SW480 (cell line): ENCODE data around the gene LILRA2.
"Not testable (repeated sequence)": the region's sequence is repeated elsewhere in the genome, so short reads cannot be mapped to it uniquely, and the experiment has no call there.

Experiments used
- DNase-seq: peaks from one replicate; pipeline ENCODE4 v3.0.0-alpha.2; 2016; ENCODE audit warnings: low spot score

The LILRA2 gene

DNA sequence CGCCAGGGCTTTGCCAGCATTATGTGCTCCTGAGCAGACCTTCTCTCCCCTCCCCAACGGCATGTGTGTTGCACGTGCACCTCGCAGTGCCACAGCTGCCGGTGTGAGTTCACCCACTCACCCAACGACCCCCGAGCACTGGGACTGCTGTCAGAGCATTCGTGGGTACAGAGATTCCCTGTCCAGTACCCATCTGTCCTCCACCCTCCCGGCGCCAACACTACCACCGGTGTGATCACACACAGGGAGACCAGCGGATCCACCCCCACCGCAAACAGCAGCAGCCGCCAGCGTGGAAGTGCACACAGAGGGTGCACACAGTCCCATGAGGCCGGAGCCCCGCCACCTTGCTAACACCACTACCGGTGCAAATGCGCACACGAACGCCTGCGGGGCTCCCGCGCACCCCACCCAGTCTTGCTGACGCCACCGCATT is 35.8 kb downstream of the LILRA2 start:
- DNase-seq, result no peak

DNA sequence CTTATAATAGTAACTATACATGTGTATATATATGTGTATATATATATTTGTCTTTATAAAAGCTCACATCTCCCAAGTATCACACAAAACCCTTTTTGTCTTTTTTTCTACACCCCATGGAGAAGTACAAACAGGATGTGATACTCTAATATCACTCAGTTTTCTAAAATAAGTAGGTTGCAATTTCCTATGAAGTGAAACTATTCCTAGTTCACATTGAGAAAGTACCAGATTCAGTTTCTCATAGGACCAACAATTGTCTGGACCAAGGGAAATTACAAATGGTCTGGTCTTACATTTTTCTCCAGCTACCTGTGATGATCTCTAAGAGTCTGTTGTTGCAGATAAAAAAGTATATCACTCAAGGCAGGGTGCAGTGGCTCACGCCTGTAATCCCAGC is 38.8 kb downstream of the LILRA2 start:
- DNase-seq, result no peak

DNA sequence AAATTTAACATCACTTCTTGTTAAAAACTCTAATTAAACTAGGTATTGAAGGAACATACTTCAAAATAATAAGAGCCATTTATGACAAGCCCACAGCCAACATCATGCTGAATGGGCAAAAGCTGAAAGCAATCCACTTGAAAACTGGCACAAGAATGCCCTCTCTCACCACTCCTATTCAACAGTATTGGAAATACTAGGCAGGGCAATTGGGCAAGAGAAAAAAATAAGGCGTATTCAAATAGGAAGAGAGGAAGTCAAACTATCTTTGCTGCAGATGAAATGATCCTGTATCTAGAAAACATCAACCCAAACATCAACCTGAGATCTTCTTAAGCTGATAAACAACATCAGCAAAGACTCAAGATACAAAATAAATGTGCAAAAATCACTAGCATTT is 41.1 kb downstream of the LILRA2 start:
- DNase-seq, result no peak

DNA sequence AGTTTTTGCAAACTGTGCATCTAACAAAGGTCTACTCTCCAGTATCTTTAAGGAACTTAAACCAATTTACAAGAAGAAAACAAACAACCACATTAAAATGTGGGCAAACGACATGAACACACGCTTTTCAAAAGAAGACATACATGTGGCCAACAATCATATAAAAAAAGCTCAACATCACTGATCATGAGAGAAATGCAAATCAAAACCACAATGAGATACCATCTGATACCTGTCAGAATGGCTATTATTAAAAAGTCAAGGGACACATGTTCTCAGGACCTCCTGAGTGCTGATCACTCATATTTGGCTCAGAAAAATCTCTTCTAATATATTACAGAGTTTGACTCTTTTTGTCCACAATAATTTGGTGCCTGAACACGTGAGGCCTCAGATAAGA is 42.5 kb downstream of the LILRA2 start:
- no peak for DNase-seq

- no peak for DNase-seq
These were observed 43.4 kb downstream of the LILRA2 start for GRCh38 chr19:54616821-54617560.

GRCh38 chr19:54620464-54620863 is 46.9 kb downstream of the LILRA2 start:
- no peak for DNase-seq

DNA sequence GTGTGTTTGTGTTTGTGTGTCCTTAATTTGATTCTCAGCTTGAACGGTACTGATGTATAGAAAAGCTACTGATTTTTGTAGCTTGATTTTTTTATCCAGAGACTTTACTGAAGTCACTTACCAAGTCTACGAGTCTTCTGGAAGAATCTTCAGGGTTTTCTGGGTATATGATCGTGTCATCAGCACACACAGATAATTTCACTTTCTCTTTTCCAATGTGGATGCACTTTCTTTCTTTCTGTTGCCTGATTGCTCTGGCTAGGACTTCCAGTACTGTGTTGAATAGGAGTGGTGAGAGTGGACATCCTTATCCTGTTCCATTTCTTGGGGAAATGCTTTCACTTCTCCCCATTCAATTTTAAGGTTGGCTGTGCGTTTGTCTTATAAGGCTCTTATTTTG is 48.8 kb downstream of the LILRA2 start:
- no peak for DNase-seq

DNA sequence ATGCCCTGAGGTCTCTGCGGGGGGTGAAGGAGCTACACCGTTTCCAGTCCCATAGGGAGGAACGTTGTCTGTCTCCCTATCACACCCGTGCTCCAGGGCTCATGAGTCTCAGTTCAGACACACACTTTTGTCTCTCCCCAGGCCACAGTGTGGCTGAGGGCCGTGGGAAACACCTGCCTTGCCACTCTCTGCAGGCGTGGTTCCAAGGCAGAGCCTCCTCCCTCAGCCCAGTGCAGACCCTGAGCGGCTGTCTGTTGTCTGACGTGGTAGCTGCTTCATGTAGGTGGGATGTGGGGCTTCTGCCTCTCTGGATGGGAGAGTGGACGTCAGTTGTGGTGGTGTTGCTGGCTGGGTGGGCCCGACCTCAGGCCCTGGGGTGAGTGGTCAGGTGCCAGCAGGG is 50.6 kb downstream of the LILRA2 start:
- not testable (repeated sequence) for DNase-seq

DNA sequence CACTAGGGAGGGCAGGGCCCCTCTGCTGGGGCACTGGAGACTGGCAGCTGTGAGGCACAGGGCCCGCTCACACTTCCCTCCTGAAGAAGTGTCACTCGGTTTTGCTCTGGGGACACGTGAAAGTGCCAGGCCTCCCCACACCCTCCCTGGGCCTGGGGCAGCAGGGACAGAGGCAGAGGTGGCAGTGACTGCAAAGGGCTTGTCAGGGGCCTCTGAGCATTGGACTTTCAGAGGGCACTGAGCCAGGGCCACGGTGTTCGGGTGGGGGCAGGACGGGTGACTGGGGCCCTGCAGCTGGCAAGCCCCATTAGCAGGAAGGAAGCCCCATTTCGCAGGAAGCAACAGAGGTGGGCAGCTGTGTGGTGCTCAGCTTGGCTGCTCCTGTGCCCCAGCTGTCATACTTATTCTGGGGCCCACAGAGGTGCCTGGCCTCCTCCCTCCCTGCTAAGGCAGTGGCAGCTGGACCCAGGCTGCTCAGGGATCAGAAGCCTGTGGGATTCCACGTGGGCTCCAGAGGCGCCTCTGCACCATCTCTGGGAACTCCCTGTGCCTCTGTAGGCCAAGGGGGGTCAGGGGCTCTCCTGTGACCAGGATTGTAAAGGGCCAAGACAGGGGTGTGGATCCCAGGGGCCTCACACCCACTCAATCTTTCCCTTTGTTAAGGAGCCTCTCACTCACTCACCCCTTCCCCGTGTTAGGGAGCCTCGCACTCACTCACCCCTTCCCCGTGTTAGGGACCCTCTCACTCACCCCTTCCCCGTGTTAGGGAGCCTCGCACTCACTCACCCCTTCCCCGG is 51.5 kb downstream of the LILRA2 start:
- not testable (repeated sequence) for DNase-seq

DNA sequence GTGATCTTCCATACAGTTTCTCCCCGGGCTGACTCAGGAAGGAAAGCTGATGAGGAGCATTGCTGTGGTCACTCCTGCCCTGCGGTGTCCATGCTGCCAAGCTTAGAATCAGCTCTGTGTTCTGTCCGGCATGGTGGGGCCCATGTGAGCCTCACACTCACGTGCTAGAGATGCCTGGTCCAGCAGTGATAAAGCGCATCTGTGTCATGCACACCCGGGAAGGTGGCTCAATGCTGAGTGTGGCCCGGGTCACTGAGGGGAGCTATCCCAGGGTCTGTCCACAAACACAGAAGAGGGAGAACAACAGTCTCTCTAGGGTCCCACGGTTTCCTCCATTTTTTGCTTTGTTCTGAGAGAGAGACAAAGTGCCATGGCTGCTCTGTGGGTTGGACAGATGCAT is 53.2 kb downstream of the LILRA2 start:
- no peak for DNase-seq

DNA sequence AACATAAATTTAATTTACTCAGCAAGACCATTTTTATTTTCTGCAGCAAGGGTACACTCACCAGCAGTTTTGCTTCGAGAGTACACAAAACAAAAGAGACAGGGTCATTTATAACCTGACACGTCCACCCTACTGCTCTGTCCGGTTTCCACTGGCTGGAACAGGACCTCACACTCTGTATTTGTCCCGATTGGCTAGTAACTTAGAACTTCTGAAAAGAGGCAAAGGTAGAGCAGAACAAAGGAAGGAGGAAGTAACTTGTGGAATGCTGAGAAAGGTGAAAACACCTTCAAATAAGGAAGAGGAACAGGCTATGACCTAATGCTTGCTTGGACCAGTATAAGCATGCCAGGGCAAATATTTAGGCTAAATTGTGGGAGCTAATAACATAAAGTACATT is 54.3 kb downstream of the LILRA2 start:
- DNase-seq, result not testable (repeated sequence)

- not testable (repeated sequence) for DNase-seq
These were observed 56.7 kb downstream of the LILRA2 start, which contains the start of gene LILRB1 for GRCh38 chr19:54630262-54630661. LILRB1 (plus strand) TSS chr19:54630484; CDS start chr19:54631074, 590 bp downstream.

GRCh38 chr19:54630782-54631181 is 57.2 kb downstream of the LILRA2 start:
- DNase-seq, result no peak

DNA sequence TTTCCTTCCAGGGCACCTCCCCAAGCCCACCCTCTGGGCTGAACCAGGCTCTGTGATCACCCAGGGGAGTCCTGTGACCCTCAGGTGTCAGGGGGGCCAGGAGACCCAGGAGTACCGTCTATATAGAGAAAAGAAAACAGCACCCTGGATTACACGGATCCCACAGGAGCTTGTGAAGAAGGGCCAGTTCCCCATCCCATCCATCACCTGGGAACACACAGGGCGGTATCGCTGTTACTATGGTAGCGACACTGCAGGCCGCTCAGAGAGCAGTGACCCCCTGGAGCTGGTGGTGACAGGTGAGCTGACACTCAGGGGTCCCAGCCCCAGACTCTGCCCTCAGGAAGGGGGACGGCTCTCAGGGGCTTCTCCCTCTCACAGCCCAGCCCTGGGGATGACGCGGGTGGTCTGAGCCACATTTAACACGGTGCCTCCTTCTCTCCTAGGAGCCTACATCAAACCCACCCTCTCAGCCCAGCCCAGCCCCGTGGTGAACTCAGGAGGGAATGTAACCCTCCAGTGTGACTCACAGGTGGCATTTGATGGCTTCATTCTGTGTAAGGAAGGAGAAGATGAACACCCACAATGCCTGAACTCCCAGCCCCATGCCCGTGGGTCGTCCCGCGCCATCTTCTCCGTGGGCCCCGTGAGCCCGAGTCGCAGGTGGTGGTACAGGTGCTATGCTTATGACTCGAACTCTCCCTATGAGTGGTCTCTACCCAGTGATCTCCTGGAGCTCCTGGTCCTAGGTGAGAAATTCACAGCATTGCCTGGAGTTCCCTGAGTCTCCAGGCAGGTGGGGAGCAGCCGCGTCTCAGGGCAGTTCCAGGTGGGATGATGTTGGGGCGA is 58.1 kb downstream of the LILRA2 start:
- DNase-seq, result not testable (repeated sequence)

GRCh38 chr19:54632517-54632916 is 58.9 kb downstream of the LILRA2 start:
- DNase-seq, result not testable (repeated sequence)

GRCh38 chr19:54633401-54633800 is 59.8 kb downstream of the LILRA2 start:
- no peak for DNase-seq

DNA sequence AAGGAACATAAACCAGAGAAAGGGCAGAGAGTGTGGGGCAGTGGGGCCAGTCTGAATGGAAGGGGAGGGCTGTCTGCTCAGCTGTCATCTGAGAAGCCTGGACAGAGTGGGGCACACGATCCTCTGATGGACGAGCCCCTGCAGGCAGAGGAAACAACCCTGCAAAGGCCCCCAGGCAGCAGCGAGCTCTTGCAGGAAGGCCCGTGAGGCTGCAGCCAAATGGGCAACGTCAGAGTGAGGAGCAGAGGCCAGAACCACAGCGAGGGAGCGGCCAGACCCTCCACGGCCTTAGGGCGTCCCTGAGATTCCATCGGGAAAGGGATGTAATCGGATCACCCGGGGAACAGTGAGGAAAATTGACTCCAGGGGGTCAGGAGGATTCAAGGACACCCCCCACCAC is 62.5 kb downstream of the LILRA2 start:
- not testable (repeated sequence) for DNase-seq

DNA sequence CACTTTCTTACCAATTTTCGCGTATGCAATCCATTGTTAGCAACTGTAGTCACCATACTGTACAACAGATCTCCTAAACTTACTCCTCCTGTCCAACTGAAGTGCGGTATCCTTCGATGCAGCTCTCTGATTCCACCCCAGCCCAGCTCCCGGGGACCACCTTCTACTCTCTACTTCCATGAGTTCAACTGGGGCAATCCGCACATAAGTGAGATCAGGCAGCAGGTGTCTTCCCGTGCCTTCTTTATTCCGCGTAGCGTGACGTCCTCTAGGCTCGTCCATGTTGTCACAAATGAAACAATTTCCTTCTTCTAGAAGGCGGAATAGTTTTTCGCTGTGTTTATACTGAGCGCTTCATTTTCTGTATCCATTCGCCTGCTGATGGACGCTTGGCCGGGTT is 65.1 kb downstream of the LILRA2 start:
- DNase-seq, result no peak
